ENCODE data around the gene ABCC8.

Gene ABCC8

GRCh38 chr11:17513853-17514252, 37.2 kb upstream of the ABCC8 start:
- Histone ChIP-seq H3K9ac (no peak overlapping the region), H3K79me2 (ENCODE audit: insufficient read depth, low read depth) (no peaks in the 10 kb centered on the region), H3K4me3 (IDR thresholded peaks at IDR 0.05; ENCODE audit: insufficient read depth, low read depth, low read length) (no peak overlapping the region), H4K20me1 (ENCODE audit: insufficient read depth) (no peaks in the 10 kb centered on the region), H3K27ac (no peak overlapping the region), H3K4me2 (no peak overlapping the region), H3K36me3 (ENCODE audit: insufficient read depth) (no peaks in the 10 kb centered on the region), H3K27me3 (ENCODE audit: insufficient read depth, low read depth) (no peaks in the 10 kb centered on the region), H2AFZ (ENCODE audit: low read depth) (no peak overlapping the region), H3K4me1 (ENCODE audit: low read depth, poor library complexity, severe bottlenecking) (no peaks in the 10 kb centered on the region)
- no peak for TF ChIP-seq CTCF (conservative IDR thresholded peaks at IDR 0.05; ENCODE audit: low read depth, low read length)

- no peaks in the 10 kb centered on the region for H3K79me2 ChIP-seq (ENCODE audit: insufficient read depth, low read depth)
- no peak for TF ChIP-seq CTCF (conservative IDR thresholded peaks at IDR 0.05; ENCODE audit: low read depth, low read length)
- no peak overlapping the region for H3K27ac ChIP-seq
- no peak overlapping the region for H3K4me3 ChIP-seq (IDR thresholded peaks at IDR 0.05; ENCODE audit: insufficient read depth, low read depth, low read length)
- no peak overlapping the region for H3K9ac ChIP-seq
- no peaks in the 10 kb centered on the region for H3K4me1 ChIP-seq (ENCODE audit: low read depth, poor library complexity, severe bottlenecking)
- H3K36me3 ChIP-seq (ENCODE audit: insufficient read depth) = no peaks in the 10 kb centered on the region
- H2AFZ ChIP-seq (ENCODE audit: low read depth) = no peak overlapping the region
- no peaks in the 10 kb centered on the region for H3K27me3 ChIP-seq (ENCODE audit: insufficient read depth, low read depth)
- no peaks in the 10 kb centered on the region for H4K20me1 ChIP-seq (ENCODE audit: insufficient read depth)
- H3K4me2 ChIP-seq = no peak overlapping the region
These were observed 35.5 kb upstream of the ABCC8 start for GRCh38 chr11:17512101-17512500.

- H3K79me2 ChIP-seq (ENCODE audit: insufficient read depth, low read depth) = no peaks in the 10 kb centered on the region
- no peaks in the 10 kb centered on the region for H3K4me1 ChIP-seq (ENCODE audit: low read depth, poor library complexity, severe bottlenecking)
- no peak overlapping the region for H2AFZ ChIP-seq (ENCODE audit: low read depth)
- no peaks in the 10 kb centered on the region for H3K36me3 ChIP-seq (ENCODE audit: insufficient read depth)
- no peak overlapping the region for H3K4me3 ChIP-seq (IDR thresholded peaks at IDR 0.05; ENCODE audit: insufficient read depth, low read depth, low read length)
- no peaks in the 10 kb centered on the region for H3K27me3 ChIP-seq (ENCODE audit: insufficient read depth, low read depth)
- TF ChIP-seq CTCF (conservative IDR thresholded peaks at IDR 0.05; ENCODE audit: low read depth, low read length) = no peak
- no peaks in the 10 kb centered on the region for H4K20me1 ChIP-seq (ENCODE audit: insufficient read depth)
- no peak overlapping the region for H3K27ac ChIP-seq
- H3K9ac ChIP-seq = no peak overlapping the region
- no peak overlapping the region for H3K4me2 ChIP-seq
These were observed 34.9 kb upstream of the ABCC8 start for GRCh38 chr11:17511571-17511970.

- Histone ChIP-seq H3K27me3 (ENCODE audit: insufficient read depth, low read depth) (no peaks in the 10 kb centered on the region), H3K36me3 (ENCODE audit: insufficient read depth) (no peaks in the 10 kb centered on the region), H4K20me1 (ENCODE audit: insufficient read depth) (no peaks in the 10 kb centered on the region), H3K27ac (no peak overlapping the region), H3K4me2 (no peak overlapping the region), H3K79me2 (ENCODE audit: insufficient read depth, low read depth) (no peaks in the 10 kb centered on the region), H2AFZ (ENCODE audit: low read depth) (no peak overlapping the region), H3K9ac (no peak overlapping the region), H3K4me3 (IDR thresholded peaks at IDR 0.05; ENCODE audit: insufficient read depth, low read depth, low read length) (no peak overlapping the region), H3K4me1 (ENCODE audit: low read depth, poor library complexity, severe bottlenecking) (no peaks in the 10 kb centered on the region)
- no peak for TF ChIP-seq CTCF (conservative IDR thresholded peaks at IDR 0.05; ENCODE audit: low read depth, low read length)
These were observed 34.0 kb upstream of the ABCC8 start for GRCh38 chr11:17510507-17511206.

Data from KMS-11 (cell line).